ENCODE results near the gene WWOX.

- TF ChIP-seq, protein P1, sequence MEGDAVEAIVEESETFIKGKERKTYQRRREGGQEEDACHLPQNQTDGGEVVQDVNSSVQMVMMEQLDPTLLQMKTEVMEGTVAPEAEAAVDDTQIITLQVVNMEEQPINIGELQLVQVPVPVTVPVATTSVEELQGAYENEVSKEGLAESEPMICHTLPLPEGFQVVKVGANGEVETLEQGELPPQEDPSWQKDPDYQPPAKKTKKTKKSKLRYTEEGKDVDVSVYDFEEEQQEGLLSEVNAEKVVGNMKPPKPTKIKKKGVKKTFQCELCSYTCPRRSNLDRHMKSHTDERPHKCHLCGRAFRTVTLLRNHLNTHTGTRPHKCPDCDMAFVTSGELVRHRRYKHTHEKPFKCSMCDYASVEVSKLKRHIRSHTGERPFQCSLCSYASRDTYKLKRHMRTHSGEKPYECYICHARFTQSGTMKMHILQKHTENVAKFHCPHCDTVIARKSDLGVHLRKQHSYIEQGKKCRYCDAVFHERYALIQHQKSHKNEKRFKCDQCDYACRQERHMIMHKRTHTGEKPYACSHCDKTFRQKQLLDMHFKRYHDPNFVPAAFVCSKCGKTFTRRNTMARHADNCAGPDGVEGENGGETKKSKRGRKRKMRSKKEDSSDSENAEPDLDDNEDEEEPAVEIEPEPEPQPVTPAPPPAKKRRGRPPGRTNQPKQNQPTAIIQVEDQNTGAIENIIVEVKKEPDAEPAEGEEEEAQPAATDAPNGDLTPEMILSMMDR (IDR thresholded peaks at IDR 0.05): no peak
- TF ChIP-seq POLR2A (IDR thresholded peaks at IDR 0.05): no peak
Measured at GRCh38 chr16:78832100-78832499, 732.6 kb downstream of the WWOX start.
